SIG-M5 treated with dmso at 0.1 percent for 504 hours (cell line): Measurements from ENCODE around the gene ATAD2B.

Source experiments
- DNase-seq: peaks from one replicate; lab custom pipeline; 2025; ENCODE audit not compliant: unreplicated experiment; lab: John Stamatoyannopoulos, UW

The ATAD2B gene

DNA sequence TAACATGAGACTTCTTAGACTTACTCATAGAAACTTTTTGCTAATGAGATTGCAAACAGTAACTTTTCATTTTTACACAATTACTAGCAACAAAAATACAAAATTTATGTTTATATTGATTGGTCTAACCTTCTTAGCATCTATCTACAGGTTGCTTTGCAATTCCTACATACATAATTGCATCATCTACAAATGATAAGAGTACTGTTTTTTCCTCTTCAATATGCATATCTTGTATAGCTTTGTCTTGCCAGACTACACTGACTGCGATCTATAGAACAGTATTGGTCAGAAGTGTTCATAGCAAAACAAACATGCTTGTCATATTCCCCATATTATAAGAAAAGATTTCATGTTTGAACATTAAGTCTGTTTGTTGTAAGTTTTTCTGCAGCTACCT, 87.9 kb downstream of the ATAD2B start:
- DNase-seq: no peak

DNA sequence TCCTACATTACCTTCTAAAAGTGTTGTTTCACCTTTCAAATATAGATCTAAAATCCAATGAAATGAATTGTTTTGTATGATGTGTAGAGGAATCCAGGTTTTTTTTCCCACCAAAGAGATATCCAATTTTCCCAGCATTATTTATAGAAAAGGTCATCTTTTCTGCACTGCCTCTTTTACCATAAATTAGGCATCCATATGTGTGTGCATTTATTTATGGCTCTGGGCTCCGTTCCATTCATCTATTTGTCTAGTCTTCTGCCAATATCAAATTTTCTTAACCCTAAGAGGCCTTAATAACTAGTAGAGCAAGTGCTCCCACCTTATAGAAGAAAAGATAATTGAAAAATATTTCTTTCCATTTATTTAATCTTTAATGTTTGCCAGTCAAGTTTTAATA, 88.3 kb downstream of the ATAD2B start:
- no peak for DNase-seq

DNA sequence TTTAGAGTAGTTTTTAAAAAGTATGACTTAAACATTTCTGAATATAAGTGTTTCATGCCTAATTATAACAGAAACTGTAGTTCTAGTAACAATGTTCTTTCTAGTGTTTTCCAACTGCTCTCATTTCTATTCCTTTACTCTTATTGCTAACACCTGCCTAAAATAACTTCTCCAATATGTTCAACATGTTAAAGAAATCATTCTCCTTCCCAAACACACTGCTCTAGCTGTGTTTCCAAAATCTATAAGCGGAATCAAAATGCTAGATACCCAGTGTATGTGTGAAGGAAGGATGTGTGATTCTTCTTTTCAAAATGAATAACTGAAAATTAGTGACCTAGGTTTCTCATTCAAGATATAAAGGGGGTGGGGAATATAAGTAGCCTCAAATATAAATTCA, 89.1 kb downstream of the ATAD2B start:
- no peak for DNase-seq

- no peak for DNase-seq
Observed at GRCh38 chr2:23836971-23837565, 89.9 kb downstream of the ATAD2B start.

- DNase-seq: no peak
Observed at GRCh38 chr2:23836505-23836904, 90.4 kb downstream of the ATAD2B start.

GRCh38 chr2:23835988-23836387, 90.9 kb downstream of the ATAD2B start:
- DNase-seq: no peak

DNA sequence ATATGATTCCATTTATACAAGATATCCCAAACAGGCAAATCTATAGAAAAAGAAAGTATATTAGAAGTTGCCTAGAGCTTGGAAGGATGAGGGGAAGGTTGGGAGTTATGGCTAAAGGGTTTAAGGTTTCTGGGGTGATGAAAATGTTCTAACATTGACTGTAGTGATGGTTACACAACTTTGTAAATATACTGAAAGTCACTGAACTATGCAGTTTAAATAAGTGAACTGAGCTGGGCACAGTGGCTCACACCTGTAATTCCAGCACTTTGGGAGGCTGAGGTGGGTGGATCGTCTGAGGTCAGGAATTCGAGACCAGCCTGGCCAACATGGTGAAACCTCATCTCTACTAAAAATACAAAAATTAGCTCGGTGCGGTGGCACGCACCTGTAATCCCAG, 91.5 kb downstream of the ATAD2B start:
- no peak for DNase-seq

- no peak for DNase-seq
Observed at GRCh38 chr2:23828986-23829385, 97.9 kb downstream of the ATAD2B start.

DNA sequence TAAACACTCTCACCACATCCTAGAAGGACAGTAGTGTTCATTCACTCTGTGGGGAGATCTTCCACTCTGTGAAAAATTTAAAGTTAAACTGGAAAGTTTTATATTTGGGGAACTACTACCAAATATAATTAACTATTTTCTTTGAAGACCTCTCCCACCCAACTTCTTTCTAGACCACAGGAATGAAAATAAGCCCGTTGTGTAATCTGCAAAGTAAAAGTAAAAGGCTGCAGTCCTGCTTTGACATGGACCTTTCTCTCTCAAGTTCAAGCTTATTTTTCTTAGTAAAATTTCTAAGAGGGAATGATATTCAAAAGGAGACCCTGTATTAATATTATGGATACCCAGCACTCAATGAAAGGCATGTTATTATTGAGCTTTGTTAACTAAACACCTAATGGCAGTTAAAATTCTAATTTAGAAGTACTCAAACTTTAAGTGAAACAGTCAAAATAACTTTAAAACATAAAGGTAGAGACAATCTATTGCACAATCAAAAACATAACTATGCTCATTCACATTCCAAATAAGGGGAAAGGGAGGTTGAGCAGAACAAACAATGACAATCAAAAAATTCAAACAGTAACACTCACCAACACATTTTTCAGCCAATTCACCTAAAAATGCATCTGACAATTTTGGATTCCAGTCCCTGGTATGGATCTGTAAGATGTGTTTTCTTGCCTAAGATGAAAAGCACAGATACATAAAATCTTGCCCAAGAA, 98.5 kb downstream of the ATAD2B start:
- DNase-seq: no peak

DNA sequence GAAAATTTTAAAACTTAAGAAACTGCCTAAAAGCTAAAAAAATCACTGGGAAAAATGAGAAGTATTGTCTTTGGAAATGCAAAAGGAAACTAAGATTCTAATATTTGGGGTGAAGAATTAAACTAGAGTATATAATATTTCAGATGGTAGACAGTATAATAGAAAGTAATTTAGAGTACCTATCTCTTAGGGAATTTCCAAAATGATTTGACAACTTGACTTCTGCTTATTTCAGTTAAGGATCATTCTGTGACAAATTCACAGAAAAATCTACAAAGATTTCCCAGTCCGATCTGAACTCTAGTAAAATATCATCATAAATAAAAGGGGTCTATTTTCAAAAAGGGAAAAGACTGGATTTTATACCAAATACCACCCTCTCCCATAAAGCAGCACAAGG, 99.6 kb downstream of the ATAD2B start:
- no peak for DNase-seq

GRCh38 chr2:23826771-23827170, 100.2 kb downstream of the ATAD2B start:
- DNase-seq: no peak

DNA sequence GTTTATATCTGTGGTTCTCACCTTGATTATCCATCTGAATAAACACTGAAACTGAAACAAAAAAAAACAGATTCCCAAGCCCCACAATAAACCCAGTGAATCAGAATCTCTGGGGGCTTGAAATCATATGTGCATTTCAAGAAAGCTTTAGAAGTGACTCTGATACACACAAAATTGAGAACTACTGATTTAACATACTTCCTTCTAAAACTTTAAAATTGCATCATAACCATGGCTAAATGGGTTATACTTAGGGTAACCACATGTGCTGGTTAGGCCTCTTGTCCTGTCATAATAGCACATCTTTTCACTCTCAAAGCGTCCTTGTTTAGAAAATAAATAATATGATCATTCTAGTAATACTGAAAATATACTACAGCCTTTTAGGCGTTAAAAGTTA, 100.9 kb downstream of the ATAD2B start:
- peak; percentile 42 for DNase-seq

- DNase-seq: peak; percentile 53
Observed at GRCh38 chr2:23824777-23825212, 102.1 kb downstream of the ATAD2B start.

- no peak for DNase-seq
Observed at GRCh38 chr2:23823863-23824262, 103.1 kb downstream of the ATAD2B start.

DNA sequence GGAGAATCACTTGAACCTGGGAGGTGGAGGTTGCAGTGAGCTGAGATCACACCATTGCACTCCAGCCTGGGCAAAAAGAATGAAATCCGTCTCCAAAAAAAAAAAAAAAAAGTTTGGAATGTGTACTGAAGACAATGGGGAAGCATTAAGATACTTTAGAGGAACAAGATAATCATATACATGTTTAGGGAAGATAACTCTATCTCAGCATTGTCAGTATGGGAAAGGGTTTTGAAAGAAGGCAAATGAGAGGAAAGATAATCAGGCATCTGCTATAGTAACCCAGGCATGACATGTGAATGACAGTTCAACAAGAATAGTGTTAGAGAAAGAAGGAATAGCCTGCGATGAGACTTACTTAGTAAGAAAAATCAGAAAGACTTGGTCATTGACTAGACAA, 112.0 kb downstream of the ATAD2B start:
- no peak for DNase-seq

DNA sequence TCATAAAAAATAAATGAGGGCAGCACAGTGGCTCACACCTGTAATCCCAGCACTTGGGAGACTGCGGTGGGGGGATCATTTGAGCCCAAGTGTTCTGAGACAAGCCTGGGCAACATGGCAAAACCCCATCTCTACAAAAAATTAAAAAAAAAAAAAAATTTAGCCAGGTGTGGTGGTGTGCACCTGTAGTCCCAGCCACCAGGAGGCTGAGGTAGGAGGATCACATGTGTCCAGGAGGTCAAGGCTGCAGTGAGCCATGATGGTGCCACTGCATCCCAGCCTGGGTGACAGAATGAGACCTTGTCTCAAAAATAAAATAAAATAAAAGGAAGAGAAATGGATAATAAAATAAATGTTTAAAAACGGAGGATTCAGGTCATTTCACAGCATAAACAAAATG, 113.5 kb downstream of the ATAD2B start:
- DNase-seq: no peak

DNA sequence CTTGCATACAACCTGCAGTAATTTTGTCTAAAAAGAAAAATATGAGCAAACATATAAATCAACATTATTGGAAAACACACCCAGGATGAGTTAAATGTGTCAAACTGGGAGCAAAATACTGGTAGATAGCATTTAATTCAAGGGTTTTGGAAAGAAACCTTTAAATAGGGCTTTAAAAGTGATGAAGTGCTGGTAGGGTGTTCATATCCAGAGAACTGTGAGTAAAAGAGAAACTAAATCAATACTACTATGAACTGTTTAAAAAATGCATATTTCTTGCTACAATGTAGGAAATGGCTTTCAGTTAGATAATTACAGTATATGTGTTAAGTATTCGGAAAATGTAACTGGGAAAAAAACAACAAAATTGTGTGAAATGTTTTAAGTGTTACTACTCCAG, 117.8 kb downstream of the ATAD2B start:
- DNase-seq: no peak

DNA sequence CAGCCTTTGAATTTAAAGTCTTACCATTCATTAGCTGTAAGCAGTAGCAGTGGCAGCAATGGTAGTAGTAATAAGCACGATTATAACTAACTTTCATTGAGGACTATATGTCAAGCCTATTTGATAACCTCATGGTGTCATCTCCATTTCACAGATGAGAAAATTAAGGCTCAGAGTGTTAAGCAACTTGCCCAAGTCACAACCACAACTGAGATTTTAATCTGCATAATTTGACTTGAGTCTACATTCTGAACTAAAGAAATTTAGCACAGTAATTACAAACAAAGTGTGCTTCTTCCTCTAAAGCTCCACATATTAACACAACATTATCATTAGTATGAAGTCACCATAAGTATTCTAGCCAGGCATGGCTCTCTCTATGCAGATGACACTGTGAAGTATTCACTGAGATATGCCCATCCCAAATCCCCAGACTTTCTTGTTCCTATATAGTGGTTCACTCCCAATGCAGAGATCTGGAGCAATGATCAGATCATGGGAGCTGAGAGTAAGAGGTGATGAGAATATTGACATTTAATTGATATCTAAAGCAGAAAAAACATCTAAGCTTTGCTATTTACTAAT, 120.2 kb downstream of the ATAD2B start:
- no peak for DNase-seq

- DNase-seq: no peak
Observed at GRCh38 chr2:23806201-23806600, 120.7 kb downstream of the ATAD2B start.

- peak; percentile 19 for DNase-seq
Observed at GRCh38 chr2:23803965-23804542, 122.9 kb downstream of the ATAD2B start.

DNA sequence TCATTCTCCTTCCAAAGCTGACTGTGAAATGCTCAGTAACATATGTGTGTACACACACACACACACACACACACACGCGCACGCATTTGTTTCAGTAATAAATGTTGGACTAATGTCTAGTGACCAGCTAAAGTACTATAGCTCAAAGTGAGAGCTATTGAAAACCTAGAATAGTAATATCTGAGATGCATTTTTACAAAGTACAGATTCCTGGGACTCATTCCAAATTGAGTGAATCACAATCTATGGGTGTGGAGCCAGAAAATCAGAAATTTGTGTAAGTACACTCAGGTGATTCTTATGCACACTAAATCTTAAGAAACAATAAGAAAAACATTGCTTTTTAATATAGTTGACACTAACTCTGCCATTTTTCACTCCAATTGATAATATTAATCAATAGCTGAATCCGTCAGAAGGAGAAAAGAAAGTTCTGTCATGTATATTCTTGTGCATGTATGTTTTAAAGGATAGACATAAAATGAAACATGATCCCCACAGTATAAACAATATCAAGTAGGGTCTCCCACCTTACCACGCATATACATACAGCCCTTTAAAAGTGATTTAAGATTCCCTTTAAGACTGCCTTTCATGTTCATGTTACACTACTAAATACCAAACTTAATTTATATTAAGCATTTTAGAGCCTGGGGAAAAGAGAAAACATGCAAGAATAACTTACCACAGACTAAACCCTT, 123.5 kb downstream of the ATAD2B start:
- no peak for DNase-seq

- DNase-seq: peak; percentile 57
Observed at GRCh38 chr2:23801396-23801795, 125.5 kb downstream of the ATAD2B start.
